SK-N-SH (cell line): ENCODE measurements around the gene SPTSSB. TPM values are rescaled to one million over a fixed set of nuclear protein-coding genes. Genes with fewer than 3 reads are reported as not detected.

Source experiments
- CTCF ChIA-PET: fragments of 300-600, 350-600 bp; formaldehyde crosslinking; extraction: SDS; loops from one replicate; lab custom pipeline; 2021; lab: Yijun Ruan, JAX
- POLR2A ChIA-PET: fragments of 350-600 bp; sonication (Branson Sonifier 250); formaldehyde crosslinking; extraction: SDS; loops from one replicate; lab custom pipeline; 2020; ENCODE audit warnings: antibody characterized with exemption, inconsistent platforms; lab: Yijun Ruan, JAX
- DNase-seq: peaks from one replicate; pipeline ENCODE4 v3.0.0; 2012
- H2AFZ ChIP-seq: fragments of 200-600 bp; sonication (generic); 2 replicates; pipeline ENCODE4 v1.8.1; 2016; ENCODE audit warnings: antibody characterized with exemption, mild to moderate bottlenecking, low read depth
- H3F3A ChIP-seq: fragments of 200-600 bp; sonication (generic); replicated peaks from 2 replicates; pipeline ENCODE3; 2016; ENCODE audit warnings: antibody characterized with exemption, mild to moderate bottlenecking; ENCODE audit not compliant: insufficient read depth
- H3K27ac ChIP-seq, 2 experiments: fragments of 200-500 bp in 1 of 2; fragments of 200-600 bp in 1 of 2; sonication (Bioruptor generic) in 1 of 2; sonication (generic), shearing (Covaris generic) in 1 of 2; 2 replicates each; pipeline versions ENCODE4 v1.5.1 to v1.6.1; 2014 to 2016; ENCODE audit warnings: low read depth in 2 of 2, inconsistent platforms in 1 of 2, low read length in 1 of 2, mild to moderate bottlenecking in 1 of 2, mixed read lengths in 1 of 2
- H3K27me3 ChIP-seq: fragments of 200-600 bp; sonication (generic), shearing (Covaris generic); 2 replicates; pipeline ENCODE4 v1.6.1; 2016; ENCODE audit warnings: mixed run types; ENCODE audit not compliant: insufficient read depth
- H3K36me3 ChIP-seq, 2 experiments: fragments of 200-500 bp in 1 of 2; fragments of 200-600 bp in 1 of 2; sonication (Bioruptor generic) in 1 of 2; sonication (generic) in 1 of 2; replicated peaks in 1 of 2; 2 replicates each; pipeline versions ENCODE3 to v1.5.1; 2014 to 2016; ENCODE audit warnings: low read length in 1 of 2, mild to moderate bottlenecking in 1 of 2; ENCODE audit not compliant: insufficient read depth in 2 of 2, control insufficient read depth in 1 of 2
- H3K4me1 ChIP-seq, 2 experiments: fragments of 200-500 bp in 1 of 2; fragments of 200-600 bp in 1 of 2; sonication (Bioruptor generic) in 1 of 2; sonication (generic), shearing (Covaris generic) in 1 of 2; 2 replicates each; pipeline versions ENCODE4 v1.5.1 to v1.6.1; 2014 to 2016; ENCODE audit warnings: low read depth in 1 of 2, low read length in 1 of 2, mixed run types in 1 of 2; ENCODE audit not compliant: insufficient read depth in 2 of 2, control insufficient read depth in 1 of 2
- H3K4me2 ChIP-seq: fragments of 200-600 bp; sonication (generic), shearing (Covaris generic); 2 replicates; pipeline ENCODE4 v1.6.1; 2017; ENCODE audit warnings: mixed run types
- H3K4me3 ChIP-seq, 2 experiments: fragments of 200-500 bp in 1 of 2; fragments of 200-600 bp in 1 of 2; sonication (Bioruptor generic) in 1 of 2; sonication (generic), shearing (Covaris generic) in 1 of 2; 2 replicates each; pipeline versions ENCODE4 v1.5.1 to v1.8.1; 2014 to 2016; ENCODE audit warnings: low read depth in 2 of 2, inconsistent platforms in 1 of 2, low read length in 1 of 2, mild to moderate bottlenecking in 1 of 2, mixed read lengths in 1 of 2, moderate library complexity in 1 of 2
- H3K79me2 ChIP-seq: fragments of 200-600 bp; sonication (generic); 2 replicates; pipeline ENCODE4 v1.8.1; 2017; ENCODE audit warnings: mild to moderate bottlenecking; ENCODE audit not compliant: insufficient read depth
- H3K9ac ChIP-seq: fragments of 200-600 bp; sonication (generic); 2 replicates; pipeline ENCODE4 v1.6.1; 2017; ENCODE audit warnings: mixed run types
- H3K9me2 ChIP-seq: fragments of 200-600 bp; sonication (generic); 2 replicates; pipeline ENCODE4 v1.6.1; 2017; ENCODE audit warnings: mixed run types
- H3K9me3 ChIP-seq: fragments of 200-600 bp; sonication (generic); 2 replicates; pipeline ENCODE4 v1.6.1; 2017; ENCODE audit warnings: mixed run types, mild to moderate bottlenecking, moderate library complexity
- H4K20me1 ChIP-seq: fragments of 200-600 bp; sonication (generic); 2 replicates; pipeline ENCODE4 v1.6.1; 2017; ENCODE audit warnings: mild to moderate bottlenecking, mixed run types; ENCODE audit not compliant: insufficient read depth
- CHD2 ChIP-seq: fragments of 150-350 bp; IDR thresholded peaks from 2 replicates; pipeline ENCODE4 v1.6.1; 2018; ENCODE audit warnings: low read length; ENCODE audit not compliant: partially characterized antibody
- EZH2phosphoT487 ChIP-seq: fragments of 200-600 bp; sonication (generic); IDR thresholded peaks from 2 replicates; pipeline ENCODE4 v1.6.1; 2017; ENCODE audit warnings: low read depth, mixed run types, mild to moderate bottlenecking, antibody characterized with exemption, moderate library complexity, borderline replicate concordance
- FOXJ3 ChIP-seq: sonication (generic); formaldehyde crosslinking; IDR thresholded peaks from 2 replicates; pipeline ENCODE4 v1.5.1; 2020; ENCODE audit warnings: mild to moderate bottlenecking, missing genetic modification reagents
- FOXM1 ChIP-seq: IDR thresholded peaks from 2 replicates; pipeline ENCODE4 v1.4.0; 2012; ENCODE audit warnings: low read depth, mild to moderate bottlenecking
- GABPA ChIP-seq: IDR thresholded peaks from 2 replicates; pipeline ENCODE4 v1.4.0; 2012; ENCODE audit warnings: low read depth, mild to moderate bottlenecking
- JUND ChIP-seq: IDR thresholded peaks from 2 replicates; pipeline ENCODE4 v1.4.0; 2012
- NFIC ChIP-seq: IDR thresholded peaks from 2 replicates; pipeline ENCODE4 v1.4.0; 2012; ENCODE audit warnings: borderline replicate concordance
- NRF1 ChIP-seq: IDR thresholded peaks from 2 replicates; pipeline ENCODE4 v1.6.1; 2012; ENCODE audit warnings: low read depth, mild to moderate bottlenecking, low read length
- POLR2AphosphoS5 ChIP-seq: IDR thresholded peaks from 2 replicates; pipeline ENCODE4 v1.6.1; 2012; ENCODE audit warnings: low read depth, low read length
- RAD21 ChIP-seq: IDR thresholded peaks from 2 replicates; pipeline ENCODE4 v1.6.1; 2012; ENCODE audit warnings: mild to moderate bottlenecking, low read length
- RCOR1 ChIP-seq: fragments of 150-350 bp; IDR thresholded peaks from 2 replicates; pipeline ENCODE4 v1.6.1; 2017; ENCODE audit warnings: antibody characterized with exemption, low read length
- SIN3A ChIP-seq: IDR thresholded peaks from 2 replicates; pipeline ENCODE4 v1.6.1; 2012; ENCODE audit warnings: low read depth, mild to moderate bottlenecking, low read length, moderate library complexity, borderline replicate concordance
- SMC3 ChIP-seq: IDR thresholded peaks from 2 replicates; pipeline ENCODE4 v1.6.1; 2012; ENCODE audit warnings: low read depth, low read length, improper control_type of control experiment
- TAF1 ChIP-seq: IDR thresholded peaks from 2 replicates; pipeline ENCODE4 v1.6.1; 2012; ENCODE audit warnings: low read depth, mild to moderate bottlenecking, low read length, moderate library complexity, borderline replicate concordance
- TEAD4 ChIP-seq: IDR thresholded peaks from 2 replicates; pipeline ENCODE4 v1.4.0; 2012; ENCODE audit warnings: mild to moderate bottlenecking, borderline replicate concordance; ENCODE audit not compliant: insufficient read depth
- USF1 ChIP-seq: IDR thresholded peaks from 2 replicates; pipeline ENCODE4 v1.4.0; 2012; ENCODE audit warnings: low read depth, borderline replicate concordance
- USF2 ChIP-seq: fragments of 150-350 bp; IDR thresholded peaks from 2 replicates; pipeline ENCODE4 v1.6.1; 2017; ENCODE audit warnings: antibody characterized with exemption, low read length, low read depth, borderline replicate concordance
- YY1 ChIP-seq: IDR thresholded peaks from 2 replicates; pipeline ENCODE4 v1.4.0; 2012; ENCODE audit warnings: low read depth, mild to moderate bottlenecking
- WGBS: methylation state at CpG from one replicate; pipeline ENCODE4 v1.1.6; 2017; ENCODE audit warnings: low lambda C conversion rate; 5-methylcytosine and 5-hydroxymethylcytosine counted together
- polyA plus RNA-seq, 3 experiments: library from polyadenylated mRNA; depleted of rRNA; stranded (reverse); fragments of >200 nt; gene quantifications; 2 replicates each; pipeline ENCODE4 v1.2.3, GENCODE V29; 2012
- TF ChIP-seq, protein P1 (sequence below): fragments of 200-600 bp; sonication (generic); IDR thresholded peaks from 2 replicates; pipeline ENCODE4 v1.6.1; 2017; ENCODE audit warnings: antibody characterized with exemption, mild to moderate bottlenecking, moderate library complexity

The SPTSSB gene
- polyA plus RNA-seq, 1 of the 3 experiments (the other 2 are of a cell fraction), result 0.07 TPM

DNA sequence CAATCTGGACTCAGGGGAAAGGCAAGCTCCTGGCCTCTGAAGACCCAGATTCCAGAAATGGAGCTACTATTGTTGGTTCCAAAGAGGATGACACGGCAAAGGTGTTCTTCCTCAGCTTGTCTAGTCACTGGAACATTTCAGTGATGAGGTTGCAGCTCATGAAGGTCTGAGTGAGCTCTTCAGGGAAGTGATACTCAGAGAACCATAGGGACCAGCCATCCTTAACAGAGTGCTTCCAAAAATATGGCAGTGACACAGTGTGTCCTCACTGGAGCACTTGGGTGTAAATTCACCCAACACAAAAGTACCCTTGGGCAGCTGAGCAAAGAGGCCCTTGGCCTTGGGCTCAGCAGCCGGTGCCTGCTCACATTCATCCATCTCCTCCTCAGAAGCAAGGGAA, 46.3 kb downstream of the SPTSSB start:
- no peaks in the 10 kb centered on the region for H4K20me1 ChIP-seq
- DNase-seq, result no peak
- no peaks in the 10 kb centered on the region for H3K4me1 ChIP-seq
- H3K9ac ChIP-seq, result no peak overlapping the region
- no peaks in the 10 kb centered on the region for H3K79me2 ChIP-seq
- H3K36me3 ChIP-seq, result no peaks in the 10 kb centered on the region
- H3K9me3 ChIP-seq, result no peaks in the 10 kb centered on the region
- H3K27me3 ChIP-seq, result no peaks in the 10 kb centered on the region
- TF ChIP-seq RAD21, result no peak
- TF ChIP-seq NRF1, result no peak
- TF ChIP-seq NFIC, result no peak
- TF ChIP-seq POLR2AphosphoS5, result no peak
- TF ChIP-seq USF2, result no peak
- TF ChIP-seq JUND, result no peak
- no peak for TF ChIP-seq FOXM1
- TF ChIP-seq TEAD4, result no peak
- TF ChIP-seq CHD2, result no peak
- TF ChIP-seq, protein P1, sequence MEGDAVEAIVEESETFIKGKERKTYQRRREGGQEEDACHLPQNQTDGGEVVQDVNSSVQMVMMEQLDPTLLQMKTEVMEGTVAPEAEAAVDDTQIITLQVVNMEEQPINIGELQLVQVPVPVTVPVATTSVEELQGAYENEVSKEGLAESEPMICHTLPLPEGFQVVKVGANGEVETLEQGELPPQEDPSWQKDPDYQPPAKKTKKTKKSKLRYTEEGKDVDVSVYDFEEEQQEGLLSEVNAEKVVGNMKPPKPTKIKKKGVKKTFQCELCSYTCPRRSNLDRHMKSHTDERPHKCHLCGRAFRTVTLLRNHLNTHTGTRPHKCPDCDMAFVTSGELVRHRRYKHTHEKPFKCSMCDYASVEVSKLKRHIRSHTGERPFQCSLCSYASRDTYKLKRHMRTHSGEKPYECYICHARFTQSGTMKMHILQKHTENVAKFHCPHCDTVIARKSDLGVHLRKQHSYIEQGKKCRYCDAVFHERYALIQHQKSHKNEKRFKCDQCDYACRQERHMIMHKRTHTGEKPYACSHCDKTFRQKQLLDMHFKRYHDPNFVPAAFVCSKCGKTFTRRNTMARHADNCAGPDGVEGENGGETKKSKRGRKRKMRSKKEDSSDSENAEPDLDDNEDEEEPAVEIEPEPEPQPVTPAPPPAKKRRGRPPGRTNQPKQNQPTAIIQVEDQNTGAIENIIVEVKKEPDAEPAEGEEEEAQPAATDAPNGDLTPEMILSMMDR, result no peak
- no peak for TF ChIP-seq RCOR1
- no peak for TF ChIP-seq YY1
- no peak for TF ChIP-seq TAF1
- no peak for TF ChIP-seq USF1
- no peak for TF ChIP-seq GABPA
- H2AFZ ChIP-seq, result no peak overlapping the region
- ChIA-PET CTCF (interaction anchor here (1.5 kb wide), 1 partner anchor 20 kb away, joined by 4 read pairs; no protein-coding TSS in a partner anchor), POLR2A (no interaction called here)
- no peaks in the 10 kb centered on the region for H3F3A ChIP-seq
- no peaks in the 10 kb centered on the region for H3K9me2 ChIP-seq
- WGBS, result 64% methylated on average over 1 of the region's 2 CpGs
- no peak overlapping the region for H3K4me2 ChIP-seq
- no peak overlapping the region for H3K4me3 ChIP-seq
- H3K27ac ChIP-seq, result no peak overlapping the region

- Histone ChIP-seq H3K4me3 (no peak overlapping the region), H3K9ac (no peak overlapping the region), H4K20me1 (no peaks in the 10 kb centered on the region), H3K27ac (no peak overlapping the region), H3K27me3 (no peaks in the 10 kb centered on the region), H2AFZ (no peak overlapping the region), H3K79me2 (no peaks in the 10 kb centered on the region), H3K9me3 (no peaks in the 10 kb centered on the region), H3K4me2 (no peak overlapping the region), H3K9me2 (no peaks in the 10 kb centered on the region), H3K36me3 (no peaks in the 10 kb centered on the region), H3K4me1 (no peaks in the 10 kb centered on the region), H3F3A (no peaks in the 10 kb centered on the region)
- ChIA-PET POLR2A (no interaction called here), CTCF (no interaction called here)
- TF ChIP-seq, protein P1, result no peak
- TF ChIP-seq FOXJ3 (CRISPR knock-in tag), result no peak
- TF ChIP-seq SMC3, result no peak
- no peak for TF ChIP-seq EZH2phosphoT487
- TF ChIP-seq NRF1, result no peak
- TF ChIP-seq SIN3A, result no peak
- TF ChIP-seq RCOR1, result no peak
- DNase-seq, result no peak
Observed at GRCh38 chr3:161323926-161324621, 47.2 kb downstream of the SPTSSB start.
